SK-N-SH treated with all-trans-retinoic acid at 6 μM for 48 hours (cell line): ENCODE results near the gene LTBP2.

Experiments used
- ATAC-seq: fragments of 200-7000 bp; cut with Tn5 transposase; 3 replicates; pipeline ENCODE4 v1.9.1; 2020; ENCODE audit warnings: mild to moderate bottlenecking, moderate library complexity
- ARNTL ChIP-seq: fragments of 450-650 bp; formaldehyde crosslinking; IDR thresholded peaks from 2 replicates; pipeline ENCODE4 v1.5.0; 2020; ENCODE audit warnings: low read depth, mild to moderate bottlenecking, moderate library complexity, borderline replicate concordance
- BACH2 ChIP-seq: fragments of 250-450 bp; sonication (Bioruptor Pico); IDR thresholded peaks from 2 replicates; pipeline ENCODE4 v1.9.0; 2021; ENCODE audit warnings: mild to moderate bottlenecking, borderline replicate concordance
- CREB5 ChIP-seq: fragments of 250-450 bp; sonication (Bioruptor Pico); IDR thresholded peaks from 2 replicates; pipeline ENCODE4 v1.5.1; 2020; ENCODE audit warnings: low read depth, mild to moderate bottlenecking, moderate library complexity
- CSDC2 ChIP-seq: fragments of 250-450 bp; sonication (Bioruptor Pico); IDR thresholded peaks from 2 replicates; pipeline ENCODE4 v1.5.0; 2020; ENCODE audit warnings: mild to moderate bottlenecking, moderate library complexity
- CSRNP3 ChIP-seq: fragments of 250-450 bp; sonication (Bioruptor Pico); IDR thresholded peaks from 2 replicates; pipeline ENCODE4 v1.5.1; 2021; ENCODE audit warnings: mild to moderate bottlenecking, moderate library complexity
- ESRRG ChIP-seq: fragments of 250-450 bp; sonication (Bioruptor Pico); IDR thresholded peaks from 2 replicates; pipeline ENCODE4 v1.6.1; 2021; ENCODE audit warnings: mild to moderate bottlenecking
- ISL1 ChIP-seq: fragments of 250-450 bp; sonication (Bioruptor Pico); IDR thresholded peaks from 2 replicates; pipeline ENCODE4 v2.1.2; 2022; ENCODE audit warnings: mild to moderate bottlenecking, moderate library complexity
- OSR1 ChIP-seq: fragments of 250-450 bp; sonication (Bioruptor Pico); IDR thresholded peaks from 2 replicates; pipeline ENCODE4 v1.8.0; 2022; ENCODE audit warnings: moderate library complexity, mild to moderate bottlenecking, inconsistent platforms
- PATZ1 ChIP-seq: fragments of 250-450 bp; sonication (Bioruptor Pico); IDR thresholded peaks from 2 replicates; pipeline ENCODE4 v1.8.0; 2020; ENCODE audit warnings: mild to moderate bottlenecking, moderate library complexity, borderline replicate concordance
- POU6F1 ChIP-seq: fragments of 250-450 bp; sonication (Bioruptor Pico); IDR thresholded peaks from 2 replicates; pipeline ENCODE4 v1.8.0; 2021; ENCODE audit warnings: low read depth, mild to moderate bottlenecking, moderate library complexity, borderline replicate concordance
- PPARA ChIP-seq: fragments of 250-450 bp; sonication (Bioruptor Pico); IDR thresholded peaks from 2 replicates; pipeline ENCODE4 v1.5.0; 2020; ENCODE audit warnings: mild to moderate bottlenecking, borderline replicate concordance
- RARB ChIP-seq: fragments of 250-450 bp; sonication (Bioruptor Pico); IDR thresholded peaks from 2 replicates; pipeline ENCODE4 v1.8.0; 2021; ENCODE audit warnings: mild to moderate bottlenecking, moderate library complexity
- TCF4 ChIP-seq: fragments of 250-450 bp; sonication (Bioruptor Pico); IDR thresholded peaks from 2 replicates; pipeline ENCODE4 v1.8.0; 2021; ENCODE audit warnings: mild to moderate bottlenecking, moderate library complexity, borderline replicate concordance
- TOX ChIP-seq: fragments of 250-450 bp; sonication (Bioruptor Pico); IDR thresholded peaks from 2 replicates; pipeline ENCODE4 v1.8.0; 2021; ENCODE audit warnings: mild to moderate bottlenecking, moderate library complexity, borderline replicate concordance
- TSHZ2 ChIP-seq: fragments of 250-450 bp; sonication (Bioruptor Pico); IDR thresholded peaks from 2 replicates; pipeline ENCODE4 v1.5.0; 2020; ENCODE audit warnings: mild to moderate bottlenecking, moderate library complexity
- ZC3H10 ChIP-seq: fragments of 250-450 bp; sonication (Bioruptor Pico); IDR thresholded peaks from 2 replicates; pipeline ENCODE4 v1.5.1; 2021; ENCODE audit warnings: mild to moderate bottlenecking, moderate library complexity
- ZFP3 ChIP-seq: fragments of 250-450 bp; sonication (Bioruptor Pico); IDR thresholded peaks from 2 replicates; pipeline ENCODE4 v1.5.0; 2020; ENCODE audit warnings: mild to moderate bottlenecking, moderate library complexity
- ZFP30 ChIP-seq: fragments of 450-650 bp; formaldehyde crosslinking; IDR thresholded peaks from 2 replicates; pipeline ENCODE4 v1.5.0; 2022; ENCODE audit warnings: mild to moderate bottlenecking, moderate library complexity
- ZNF565 ChIP-seq: fragments of 450-650 bp; formaldehyde crosslinking; conservative IDR thresholded peaks from 2 replicates; pipeline ENCODE4 v1.5.0; 2020; ENCODE audit warnings: low read depth, mild to moderate bottlenecking, moderate library complexity
- ZNF70 ChIP-seq: fragments of 450-650 bp; formaldehyde crosslinking; IDR thresholded peaks from 2 replicates; pipeline ENCODE4 v1.5.0; 2020; ENCODE audit warnings: mild to moderate bottlenecking, moderate library complexity
- ZNF8 ChIP-seq: fragments of 450-650 bp; formaldehyde crosslinking; IDR thresholded peaks from 2 replicates; pipeline ENCODE4 v1.5.0; 2020; ENCODE audit warnings: mild to moderate bottlenecking, moderate library complexity

The LTBP2 gene

GRCh38 chr14:74510223-74510931 lies 101.7 kb downstream of the LTBP2 start:
- ATAC-seq, result no peak
- no peak for TF ChIP-seq CSDC2 (CRISPR knock-in tag)
- no peak for TF ChIP-seq CSRNP3 (CRISPR knock-in tag)
- TF ChIP-seq ZFP30 (CRISPR knock-in tag), result no peak
- no peak for TF ChIP-seq PPARA
- no peak for TF ChIP-seq CREB5 (CRISPR knock-in tag)
- no peak for TF ChIP-seq BACH2 (CRISPR knock-in tag)
- TF ChIP-seq ESRRG (CRISPR knock-in tag), result no peak
- no peak for TF ChIP-seq ZNF565 (CRISPR knock-in tag)
- no peak for TF ChIP-seq TOX (CRISPR knock-in tag)
- no peak for TF ChIP-seq ZFP3 (CRISPR knock-in tag)
- TF ChIP-seq ZNF8, result no peak
- TF ChIP-seq ISL1, result no peak
- TF ChIP-seq TSHZ2 (CRISPR knock-in tag), result no peak
- TF ChIP-seq PATZ1 (CRISPR knock-in tag), result no peak
- no peak for TF ChIP-seq ZC3H10 (CRISPR knock-in tag)
- TF ChIP-seq TCF4 (CRISPR knock-in tag), result no peak
- TF ChIP-seq OSR1 (CRISPR knock-in tag), result no peak
- no peak for TF ChIP-seq RARB (CRISPR knock-in tag)
- TF ChIP-seq ZNF70, result no peak

GRCh38 chr14:74509587-74510222 lies 102.3 kb downstream of the LTBP2 start:
- no peak for ATAC-seq
- TF ChIP-seq POU6F1 (CRISPR knock-in tag), result no peak
- no peak for TF ChIP-seq PPARA
- no peak for TF ChIP-seq ISL1
- no peak for TF ChIP-seq TOX (CRISPR knock-in tag)
- TF ChIP-seq ARNTL (CRISPR knock-in tag), result no peak
- TF ChIP-seq ZNF8, result no peak
- TF ChIP-seq TCF4 (CRISPR knock-in tag), result no peak
